ENCODE results near the gene TMEM87B. TPM values are rescaled to one million over a fixed set of nuclear protein-coding genes. Genes with fewer than 3 reads are reported as not detected.

The TMEM87B gene
- total RNA-seq, 1 experiment from 2014 or later, result 10.6 TPM

DNA sequence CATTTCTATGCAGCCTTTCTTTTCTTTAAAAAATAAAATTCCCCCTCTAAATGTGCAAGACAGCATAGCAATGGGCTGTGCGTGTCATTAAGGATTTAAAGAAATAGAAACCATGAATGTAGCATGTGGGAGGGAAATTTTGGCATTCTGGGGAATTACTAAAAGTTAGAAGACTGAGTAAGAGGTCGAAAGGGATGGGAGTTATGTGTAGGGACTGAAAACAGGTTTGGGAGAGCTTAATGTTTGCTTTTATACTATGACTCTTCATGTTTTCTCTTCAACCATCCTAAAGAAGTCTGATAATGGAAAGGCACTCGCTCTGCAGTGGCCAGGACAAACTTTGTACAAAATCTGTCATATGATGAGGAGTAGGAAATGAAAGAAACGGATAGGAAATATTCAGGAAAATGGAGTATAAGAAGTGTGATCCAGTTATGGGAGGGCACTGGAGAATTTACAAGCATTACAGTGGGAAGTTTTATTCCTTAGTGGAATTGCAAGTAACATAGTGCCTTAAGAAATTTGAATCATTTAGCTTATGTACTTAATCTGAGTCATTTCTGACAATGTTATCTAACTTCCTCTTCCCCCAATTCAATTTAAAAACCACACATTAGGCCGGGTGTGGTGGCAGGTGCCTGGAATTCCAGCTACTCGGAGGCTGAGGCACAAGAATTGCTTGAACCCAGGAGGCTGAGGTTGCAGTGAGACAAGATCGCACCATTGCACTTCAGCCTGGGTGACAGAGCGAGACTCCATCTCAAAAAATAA is 20.6 kb downstream of the TMEM87B start:
- no peaks in the 10 kb centered on the region for H3K27me3 Mint-ChIP-seq (ENCODE audit: low read depth)
- no peak for DNase-seq (ENCODE audit: low spot score)
- H3K9me3 Mint-ChIP-seq, result peaks cover 11% of the 10 kb centered on the region
- H3K4me1 Mint-ChIP-seq, result peaks cover 4% of the 10 kb centered on the region; the same call in 1 of the 2 replicates
- H3K4me3 Mint-ChIP-seq, result no peak overlapping the region
- no peak for ATAC-seq
- ChIA-PET CTCF (no interaction called here), POLR2A (no interaction called here)
- H3K36me3 Mint-ChIP-seq, result peaks cover 15% of the 10 kb centered on the region
- no peak overlapping the region for H3K27ac Mint-ChIP-seq
- TF ChIP-seq, protein P1, sequence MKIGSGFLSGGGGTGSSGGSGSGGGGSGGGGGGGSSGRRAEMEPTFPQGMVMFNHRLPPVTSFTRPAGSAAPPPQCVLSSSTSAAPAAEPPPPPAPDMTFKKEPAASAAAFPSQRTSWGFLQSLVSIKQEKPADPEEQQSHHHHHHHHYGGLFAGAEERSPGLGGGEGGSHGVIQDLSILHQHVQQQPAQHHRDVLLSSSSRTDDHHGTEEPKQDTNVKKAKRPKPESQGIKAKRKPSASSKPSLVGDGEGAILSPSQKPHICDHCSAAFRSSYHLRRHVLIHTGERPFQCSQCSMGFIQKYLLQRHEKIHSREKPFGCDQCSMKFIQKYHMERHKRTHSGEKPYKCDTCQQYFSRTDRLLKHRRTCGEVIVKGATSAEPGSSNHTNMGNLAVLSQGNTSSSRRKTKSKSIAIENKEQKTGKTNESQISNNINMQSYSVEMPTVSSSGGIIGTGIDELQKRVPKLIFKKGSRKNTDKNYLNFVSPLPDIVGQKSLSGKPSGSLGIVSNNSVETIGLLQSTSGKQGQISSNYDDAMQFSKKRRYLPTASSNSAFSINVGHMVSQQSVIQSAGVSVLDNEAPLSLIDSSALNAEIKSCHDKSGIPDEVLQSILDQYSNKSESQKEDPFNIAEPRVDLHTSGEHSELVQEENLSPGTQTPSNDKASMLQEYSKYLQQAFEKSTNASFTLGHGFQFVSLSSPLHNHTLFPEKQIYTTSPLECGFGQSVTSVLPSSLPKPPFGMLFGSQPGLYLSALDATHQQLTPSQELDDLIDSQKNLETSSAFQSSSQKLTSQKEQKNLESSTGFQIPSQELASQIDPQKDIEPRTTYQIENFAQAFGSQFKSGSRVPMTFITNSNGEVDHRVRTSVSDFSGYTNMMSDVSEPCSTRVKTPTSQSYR (CRISPR knock-in tag; IDR thresholded peaks at IDR 0.05), result no peak
- TF ChIP-seq RELA (CRISPR knock-in tag; IDR thresholded peaks at IDR 0.05; ENCODE audit: borderline replicate concordance) (no peak), EMX1 (CRISPR knock-in tag; IDR thresholded peaks at IDR 0.05) (no peak), JAZF1 (CRISPR knock-in tag; IDR thresholded peaks at IDR 0.05) (no peak), ZNF138 (CRISPR knock-in tag; conservative IDR thresholded peaks at IDR 0.05) (no peak)
- TF ChIP-seq, protein P2, sequence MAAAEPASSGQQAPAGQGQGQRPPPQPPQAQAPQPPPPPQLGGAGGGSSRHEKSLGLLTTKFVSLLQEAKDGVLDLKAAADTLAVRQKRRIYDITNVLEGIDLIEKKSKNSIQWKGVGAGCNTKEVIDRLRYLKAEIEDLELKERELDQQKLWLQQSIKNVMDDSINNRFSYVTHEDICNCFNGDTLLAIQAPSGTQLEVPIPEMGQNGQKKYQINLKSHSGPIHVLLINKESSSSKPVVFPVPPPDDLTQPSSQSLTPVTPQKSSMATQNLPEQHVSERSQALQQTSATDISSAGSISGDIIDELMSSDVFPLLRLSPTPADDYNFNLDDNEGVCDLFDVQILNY (CRISPR knock-in tag; IDR thresholded peaks at IDR 0.05), result no peak

GRCh38 chr2:112077814-112078213 is 22.7 kb downstream of the TMEM87B start:
- Mint-ChIP-seq H3K27ac (0 out of 2 replicates have a peak overlapping the region, but pooled peaks have one; percentile 58), H3K4me3 (no peak overlapping the region), H3K27me3 (ENCODE audit: low read depth) (no peaks in the 10 kb centered on the region), H3K36me3 (peaks cover 14% of the 10 kb centered on the region), H3K9me3 (peaks cover 11% of the 10 kb centered on the region), H3K4me1 (peaks cover 4% of the 10 kb centered on the region; the same call in 1 of the 2 replicates)
- CTCF ChIA-PET, result interaction anchor here (0.8 kb wide), 1 partner anchor 46 kb away, joined by 3 read pairs; no protein-coding TSS in a partner anchor
- POLR2A ChIA-PET, result interaction anchor here (0.5 kb wide), 1 partner anchor 138 kb away, joined by 4 read pairs; no protein-coding TSS in a partner anchor
- no peak for TF ChIP-seq JAZF1 (CRISPR knock-in tag; IDR thresholded peaks at IDR 0.05)
- TF ChIP-seq RORB (CRISPR knock-in tag; IDR thresholded peaks at IDR 0.05), result no peak
- no peak for TF ChIP-seq SMAD3 (CRISPR knock-in tag; IDR thresholded peaks at IDR 0.05; ENCODE audit: borderline replicate concordance)
- peak; percentile 52 for TF ChIP-seq NFYB (CRISPR knock-in tag; conservative IDR thresholded peaks at IDR 0.05; ENCODE audit: low read depth)
- ATAC-seq (peak; percentile 91), DNase-seq (ENCODE audit: low spot score) (peak; percentile 22)

DNA sequence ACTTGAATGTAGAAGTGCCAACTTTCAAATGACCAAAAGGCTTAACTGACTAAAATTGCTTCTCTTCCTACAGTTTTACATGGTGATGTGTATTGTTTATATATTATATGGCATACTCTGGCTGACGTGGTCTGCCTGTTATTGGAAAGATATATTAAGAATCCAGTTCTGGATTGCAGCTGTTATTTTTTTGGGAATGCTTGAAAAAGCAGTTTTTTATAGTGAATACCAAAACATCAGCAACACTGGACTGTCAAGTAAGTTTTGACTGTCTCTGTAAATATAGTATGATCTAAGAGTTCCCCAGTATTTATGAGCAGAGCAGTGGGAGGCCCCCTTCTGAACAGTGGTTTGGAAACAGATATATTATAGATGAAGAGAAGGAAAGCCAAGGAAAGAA is 26.2 kb downstream of the TMEM87B start:
- ATAC-seq (no peak), DNase-seq (ENCODE audit: low spot score) (no peak)
- Mint-ChIP-seq H3K4me1 (peaks cover 4% of the 10 kb centered on the region; the same call in 1 of the 2 replicates), H3K9me3 (no peaks in the 10 kb centered on the region; the same call in 1 of the 2 replicates), H3K36me3 (peaks cover 4% of the 10 kb centered on the region; the same call in 1 of the 2 replicates), H3K27ac (no peak overlapping the region), H3K27me3 (ENCODE audit: low read depth) (no peaks in the 10 kb centered on the region), H3K4me3 (no peak overlapping the region)
- CTCF ChIA-PET, result no interaction called here
- POLR2A ChIA-PET, result no interaction called here
- no peak for TF ChIP-seq SMAD3 (CRISPR knock-in tag; IDR thresholded peaks at IDR 0.05; ENCODE audit: borderline replicate concordance)
- no peak for TF ChIP-seq ELF4 (CRISPR knock-in tag; IDR thresholded peaks at IDR 0.05; ENCODE audit: low read depth)
- no peak for TF ChIP-seq CREB1 (CRISPR knock-in tag; IDR thresholded peaks at IDR 0.05)
- TF ChIP-seq, protein P3, sequence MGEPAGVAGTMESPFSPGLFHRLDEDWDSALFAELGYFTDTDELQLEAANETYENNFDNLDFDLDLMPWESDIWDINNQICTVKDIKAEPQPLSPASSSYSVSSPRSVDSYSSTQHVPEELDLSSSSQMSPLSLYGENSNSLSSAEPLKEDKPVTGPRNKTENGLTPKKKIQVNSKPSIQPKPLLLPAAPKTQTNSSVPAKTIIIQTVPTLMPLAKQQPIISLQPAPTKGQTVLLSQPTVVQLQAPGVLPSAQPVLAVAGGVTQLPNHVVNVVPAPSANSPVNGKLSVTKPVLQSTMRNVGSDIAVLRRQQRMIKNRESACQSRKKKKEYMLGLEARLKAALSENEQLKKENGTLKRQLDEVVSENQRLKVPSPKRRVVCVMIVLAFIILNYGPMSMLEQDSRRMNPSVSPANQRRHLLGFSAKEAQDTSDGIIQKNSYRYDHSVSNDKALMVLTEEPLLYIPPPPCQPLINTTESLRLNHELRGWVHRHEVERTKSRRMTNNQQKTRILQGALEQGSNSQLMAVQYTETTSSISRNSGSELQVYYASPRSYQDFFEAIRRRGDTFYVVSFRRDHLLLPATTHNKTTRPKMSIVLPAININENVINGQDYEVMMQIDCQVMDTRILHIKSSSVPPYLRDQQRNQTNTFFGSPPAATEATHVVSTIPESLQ (CRISPR knock-in tag; IDR thresholded peaks at IDR 0.05), result no peak
- no peak for TF ChIP-seq CREM (CRISPR knock-in tag; IDR thresholded peaks at IDR 0.05)
- TF ChIP-seq ZNF396 (CRISPR knock-in tag; IDR thresholded peaks at IDR 0.05; ENCODE audit: borderline replicate concordance), result no peak
- no peak for TF ChIP-seq MYBL2 (CRISPR knock-in tag; IDR thresholded peaks at IDR 0.05)
- TF ChIP-seq RELA (CRISPR knock-in tag; IDR thresholded peaks at IDR 0.05; ENCODE audit: borderline replicate concordance), result no peak
- TF ChIP-seq ATF1 (CRISPR knock-in tag; IDR thresholded peaks at IDR 0.05), result no peak
- TF ChIP-seq, protein P4, sequence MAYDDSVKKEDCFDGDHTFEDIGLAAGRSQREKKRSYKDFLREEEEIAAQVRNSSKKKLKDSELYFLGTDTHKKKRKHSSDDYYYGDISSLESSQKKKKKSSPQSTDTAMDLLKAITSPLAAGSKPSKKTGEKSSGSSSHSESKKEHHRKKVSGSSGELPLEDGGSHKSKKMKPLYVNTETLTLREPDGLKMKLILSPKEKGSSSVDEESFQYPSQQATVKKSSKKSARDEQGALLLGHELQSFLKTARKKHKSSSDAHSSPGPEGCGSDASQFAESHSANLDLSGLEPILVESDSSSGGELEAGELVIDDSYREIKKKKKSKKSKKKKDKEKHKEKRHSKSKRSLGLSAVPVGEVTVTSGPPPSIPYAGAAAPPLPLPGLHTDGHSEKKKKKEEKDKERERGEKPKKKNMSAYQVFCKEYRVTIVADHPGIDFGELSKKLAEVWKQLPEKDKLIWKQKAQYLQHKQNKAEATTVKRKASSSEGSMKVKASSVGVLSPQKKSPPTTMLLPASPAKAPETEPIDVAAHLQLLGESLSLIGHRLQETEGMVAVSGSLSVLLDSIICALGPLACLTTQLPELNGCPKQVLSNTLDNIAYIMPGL (CRISPR knock-in tag; IDR thresholded peaks at IDR 0.05), result no peak
- TF ChIP-seq, protein P5, sequence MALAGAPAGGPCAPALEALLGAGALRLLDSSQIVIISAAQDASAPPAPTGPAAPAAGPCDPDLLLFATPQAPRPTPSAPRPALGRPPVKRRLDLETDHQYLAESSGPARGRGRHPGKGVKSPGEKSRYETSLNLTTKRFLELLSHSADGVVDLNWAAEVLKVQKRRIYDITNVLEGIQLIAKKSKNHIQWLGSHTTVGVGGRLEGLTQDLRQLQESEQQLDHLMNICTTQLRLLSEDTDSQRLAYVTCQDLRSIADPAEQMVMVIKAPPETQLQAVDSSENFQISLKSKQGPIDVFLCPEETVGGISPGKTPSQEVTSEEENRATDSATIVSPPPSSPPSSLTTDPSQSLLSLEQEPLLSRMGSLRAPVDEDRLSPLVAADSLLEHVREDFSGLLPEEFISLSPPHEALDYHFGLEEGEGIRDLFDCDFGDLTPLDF (CRISPR knock-in tag; IDR thresholded peaks at IDR 0.05), result no peak
- no peak for TF ChIP-seq RORB (CRISPR knock-in tag; IDR thresholded peaks at IDR 0.05)
- TF ChIP-seq ZNF263 (CRISPR knock-in tag; IDR thresholded peaks at IDR 0.05; ENCODE audit: low read depth), result no peak
- TF ChIP-seq, protein P6, sequence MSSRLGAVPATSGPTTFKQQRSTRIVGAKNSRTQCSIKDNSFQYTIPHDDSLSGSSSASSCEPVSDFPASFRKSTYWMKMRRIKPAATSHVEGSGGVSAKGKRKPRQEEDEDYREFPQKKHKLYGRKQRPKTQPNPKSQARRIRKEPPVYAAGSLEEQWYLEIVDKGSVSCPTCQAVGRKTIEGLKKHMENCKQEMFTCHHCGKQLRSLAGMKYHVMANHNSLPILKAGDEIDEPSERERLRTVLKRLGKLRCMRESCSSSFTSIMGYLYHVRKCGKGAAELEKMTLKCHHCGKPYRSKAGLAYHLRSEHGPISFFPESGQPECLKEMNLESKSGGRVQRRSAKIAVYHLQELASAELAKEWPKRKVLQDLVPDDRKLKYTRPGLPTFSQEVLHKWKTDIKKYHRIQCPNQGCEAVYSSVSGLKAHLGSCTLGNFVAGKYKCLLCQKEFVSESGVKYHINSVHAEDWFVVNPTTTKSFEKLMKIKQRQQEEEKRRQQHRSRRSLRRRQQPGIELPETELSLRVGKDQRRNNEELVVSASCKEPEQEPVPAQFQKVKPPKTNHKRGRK (CRISPR knock-in tag; IDR thresholded peaks at IDR 0.05; ENCODE audit: borderline replicate concordance), result no peak
- TF ChIP-seq JAZF1 (CRISPR knock-in tag; IDR thresholded peaks at IDR 0.05), result no peak
